Measurements from ENCODE around the gene GPS1. TPM values are rescaled to one million over a fixed set of nuclear protein-coding genes. Genes with fewer than 3 reads are reported as not detected.

The GPS1 gene
- total RNA-seq, 2 experiments from 2014 or later: 82.7 to 88.6 TPM

DNA sequence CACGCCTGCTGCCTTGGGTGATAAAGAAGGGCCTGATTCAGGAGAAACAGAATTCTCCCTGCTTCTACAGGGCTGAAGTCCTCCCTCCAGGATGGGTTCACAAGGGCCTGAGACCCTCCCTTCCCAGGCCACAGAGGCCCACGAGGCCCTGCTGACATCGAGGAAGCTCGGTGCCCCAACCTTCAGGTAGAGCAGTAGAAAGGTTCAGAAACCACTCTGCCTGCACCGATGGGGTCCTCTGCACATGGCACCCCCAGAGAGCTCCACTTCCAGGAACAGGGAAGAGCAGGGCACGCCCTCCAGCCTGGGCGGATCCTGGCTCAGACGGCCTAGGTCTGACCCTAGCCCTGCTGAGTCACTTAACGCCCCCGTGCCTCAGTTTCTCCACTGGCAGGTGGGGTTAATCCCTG is 29.8 kb upstream of the GPS1 start:
- DNase-seq: no peak
- Mint-ChIP-seq H3K36me3 (ENCODE audit: low read depth) (peaks cover 5% of the 10 kb centered on the region), H3K27me3 (no peaks in the 10 kb centered on the region), H3K27ac (peak overlapping the region; percentile 34), H3K9me3 (no peaks in the 10 kb centered on the region), H3K4me3 (peak overlapping the region; percentile 89), H3K4me1 (ENCODE audit: low read depth) (peaks cover 12% of the 10 kb centered on the region)
- POLR2A ChIA-PET: interaction anchor here (0.6 to 2.2 kb wide), 7 partner anchors 9 to 428 kb away, joined by 3 to 9 read pairs (median 3); partner anchors contain the start of gene ASPSCR1
- intact Hi-C loops (cut with micrococcal nuclease): loop anchor here (5.0 to 10.0 kb wide), 2 partner anchors 65 to 133 kb away; no protein-coding TSS in a partner anchor
- TF ChIP-seq, protein P1, sequence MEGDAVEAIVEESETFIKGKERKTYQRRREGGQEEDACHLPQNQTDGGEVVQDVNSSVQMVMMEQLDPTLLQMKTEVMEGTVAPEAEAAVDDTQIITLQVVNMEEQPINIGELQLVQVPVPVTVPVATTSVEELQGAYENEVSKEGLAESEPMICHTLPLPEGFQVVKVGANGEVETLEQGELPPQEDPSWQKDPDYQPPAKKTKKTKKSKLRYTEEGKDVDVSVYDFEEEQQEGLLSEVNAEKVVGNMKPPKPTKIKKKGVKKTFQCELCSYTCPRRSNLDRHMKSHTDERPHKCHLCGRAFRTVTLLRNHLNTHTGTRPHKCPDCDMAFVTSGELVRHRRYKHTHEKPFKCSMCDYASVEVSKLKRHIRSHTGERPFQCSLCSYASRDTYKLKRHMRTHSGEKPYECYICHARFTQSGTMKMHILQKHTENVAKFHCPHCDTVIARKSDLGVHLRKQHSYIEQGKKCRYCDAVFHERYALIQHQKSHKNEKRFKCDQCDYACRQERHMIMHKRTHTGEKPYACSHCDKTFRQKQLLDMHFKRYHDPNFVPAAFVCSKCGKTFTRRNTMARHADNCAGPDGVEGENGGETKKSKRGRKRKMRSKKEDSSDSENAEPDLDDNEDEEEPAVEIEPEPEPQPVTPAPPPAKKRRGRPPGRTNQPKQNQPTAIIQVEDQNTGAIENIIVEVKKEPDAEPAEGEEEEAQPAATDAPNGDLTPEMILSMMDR (IDR thresholded peaks at IDR 0.05): no peak
- CTCF ChIA-PET: interaction anchor here (0.7 to 6.5 kb wide), 19 partner anchors 8 to 338 kb away, joined by 3 to 121 read pairs (median 4); partner anchors contain the start of genes ARL16, DCXR, HGS and MAFG
- ATAC-seq: no peak

DNA sequence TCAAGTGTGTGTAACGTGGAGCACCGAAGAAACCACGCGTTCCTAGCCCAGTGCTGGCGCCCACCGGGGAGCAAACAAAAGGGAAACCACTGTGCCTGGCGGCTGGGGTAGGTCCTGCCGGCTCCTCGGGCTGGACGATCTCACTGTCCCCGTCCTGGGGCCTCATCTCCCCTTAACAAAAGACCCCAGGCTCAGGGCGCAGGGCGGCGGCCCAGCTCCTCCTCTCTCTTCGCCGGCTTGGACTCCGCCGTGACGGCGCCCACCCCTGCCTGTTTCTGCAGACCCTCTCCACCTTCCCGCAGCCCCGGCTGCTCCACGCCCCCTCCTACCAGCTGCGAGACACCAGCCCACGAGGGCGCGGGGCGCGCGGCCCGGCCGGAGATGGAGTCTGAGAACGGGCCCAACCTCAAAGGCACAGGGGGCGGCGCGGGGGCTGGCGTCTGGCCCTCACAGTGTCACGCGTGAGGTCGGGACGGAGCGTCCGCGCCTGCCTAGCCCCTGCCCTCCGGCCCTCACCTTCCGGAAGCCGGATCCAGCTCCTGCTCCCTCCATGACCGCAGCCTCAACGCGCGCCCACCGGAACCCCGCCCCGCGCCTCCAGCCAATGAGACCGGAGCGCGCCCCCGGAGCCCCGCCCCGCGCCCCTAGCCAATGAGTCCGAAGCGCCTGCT is 29.3 kb upstream of the GPS1 start, which contains the start of gene CENPX:
CENPX (minus strand) TSS at position 569 of the 671 bp plus-strand sequence; CDS start at position 552, 17 bp downstream.
- Mint-ChIP-seq H3K36me3 (ENCODE audit: low read depth) (peaks cover 5% of the 10 kb centered on the region), H3K27ac (peak within 1 kb of the TSS; percentile 34), H3K27me3 (no peaks in the 10 kb centered on the region), H3K9me3 (no peaks in the 10 kb centered on the region), H3K4me3 (peak within 1 kb of the TSS; percentile 89), H3K4me1 (ENCODE audit: low read depth) (peaks cover 12% of the 10 kb centered on the region)
- ATAC-seq (no peak), DNase-seq (no peak)
- TF ChIP-seq, protein P1 (IDR thresholded peaks at IDR 0.05): no peak
- ChIA-PET CTCF (interaction anchor here (1.0 to 6.5 kb wide), 15 partner anchors 8 to 339 kb away, joined by 3 to 121 read pairs (median 6); partner anchors contain the start of genes ARL16, DCXR, HGS and MAFG), POLR2A (interaction anchor here (0.6 to 1.3 kb wide), 5 partner anchors 8 to 427 kb away, joined by 3 to 4 read pairs (median 4); no protein-coding TSS in a partner anchor)
- intact Hi-C loops (cut with micrococcal nuclease): loop anchor here (5.0 to 10.0 kb wide), 2 partner anchors 65 to 132 kb away; no protein-coding TSS in a partner anchor

DNA sequence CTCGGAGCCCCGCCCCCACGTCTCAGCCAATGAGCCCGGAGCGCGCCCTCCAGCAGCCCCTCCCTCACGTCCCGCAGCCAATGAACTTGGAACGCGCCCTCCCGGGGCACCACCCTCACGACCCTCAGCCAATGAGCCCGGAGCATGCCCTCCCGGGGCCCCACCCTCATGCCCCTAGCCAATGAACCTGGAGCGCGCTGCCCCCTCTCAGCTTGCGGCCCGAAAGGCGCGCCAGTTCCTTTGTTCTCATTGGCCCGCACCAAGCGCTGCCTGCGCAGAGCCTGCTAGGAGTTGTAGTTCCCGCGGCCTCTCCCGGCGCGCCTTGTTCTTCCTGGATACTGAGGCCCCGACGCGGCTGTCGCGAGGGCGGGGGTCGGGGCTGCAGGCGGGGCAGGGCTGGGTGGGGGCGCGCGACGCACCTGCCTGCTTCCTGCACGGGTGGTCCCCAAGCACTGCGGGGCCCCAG is 28.7 kb upstream of the GPS1 start, which contains the start of gene LRRC45:
LRRC45 (plus strand) TSS at position 325 of the 466 bp plus-strand sequence. CDS start 339 bp downstream, outside the sequence.
- intact Hi-C loops (cut with micrococcal nuclease): loop anchor here (5.0 to 10.0 kb wide), 2 partner anchors 66 to 132 kb away; no protein-coding TSS in a partner anchor
- Mint-ChIP-seq H3K27ac (peak within 1 kb of the TSS; percentile 34), H3K36me3 (ENCODE audit: low read depth) (peaks cover 5% of the 10 kb centered on the region), H3K27me3 (no peaks in the 10 kb centered on the region), H3K4me1 (ENCODE audit: low read depth) (peaks cover 12% of the 10 kb centered on the region), H3K9me3 (no peaks in the 10 kb centered on the region), H3K4me3 (peak within 1 kb of the TSS; percentile 89)
- POLR2A ChIA-PET: interaction anchor here (0.6 to 1.3 kb wide), 6 partner anchors 7 to 427 kb away, joined by 3 to 4 read pairs (median 4); no protein-coding TSS in a partner anchor
- TF ChIP-seq, protein P1 (IDR thresholded peaks at IDR 0.05): no peak
- DNase-seq: peak; percentile 100
- ATAC-seq: peak; percentile 96
- CTCF ChIA-PET: interaction anchor here (1.0 to 6.5 kb wide), 9 partner anchors 10 to 339 kb away, joined by 3 to 121 read pairs (median 3); partner anchors contain the start of genes ARL16, DCXR, HGS and MAFG

DNA sequence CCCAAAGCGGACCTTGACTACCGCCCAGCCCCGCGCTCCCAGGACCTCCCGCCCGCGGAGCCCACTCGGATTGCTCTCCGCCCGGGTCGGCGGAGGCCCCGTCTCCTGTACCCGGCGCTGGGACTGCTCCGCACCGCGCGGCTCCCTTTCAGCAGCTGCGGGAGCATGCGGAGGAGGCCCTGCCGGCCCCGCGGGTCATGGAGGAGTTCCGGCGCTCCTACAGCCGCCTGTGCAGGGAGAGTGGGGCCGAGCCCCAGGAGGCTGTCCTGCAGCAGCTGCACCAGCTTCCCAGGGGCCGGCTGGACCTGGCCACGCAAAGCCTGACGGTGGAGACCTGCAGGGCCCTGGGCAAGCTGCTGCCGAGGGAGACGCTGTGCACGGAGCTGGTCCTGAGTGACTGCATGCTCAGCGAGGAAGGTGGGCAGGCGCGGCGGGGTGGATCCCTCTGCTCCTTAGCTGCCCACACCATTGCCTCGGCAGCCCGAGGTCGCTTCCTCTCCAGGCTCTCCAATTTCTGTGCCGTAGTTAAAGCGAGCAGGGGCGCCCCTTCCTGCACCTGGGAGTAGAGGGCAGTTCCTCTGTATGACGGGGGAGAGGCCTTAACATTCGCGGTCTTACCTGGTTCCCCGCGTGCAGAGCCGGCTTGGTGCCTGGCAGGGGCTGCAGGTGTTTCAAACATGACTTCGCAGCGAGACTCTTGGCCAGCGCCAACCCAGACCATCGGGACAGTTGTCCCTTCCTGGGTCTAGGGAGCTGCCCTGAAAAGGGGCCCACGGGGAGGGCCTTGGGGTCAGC is 28.1 kb upstream of the GPS1 start:
- peak; percentile 0 for ATAC-seq
- TF ChIP-seq, protein P1 (IDR thresholded peaks at IDR 0.05): no peak
- POLR2A ChIA-PET: interaction anchor here (0.6 to 1.2 kb wide), 3 partner anchors 12 to 388 kb away, joined by 4 read pairs; no protein-coding TSS in a partner anchor

More for the DNA sequence above, 28.1 kb upstream of the GPS1 start:
- H3K27me3 Mint-ChIP-seq: no peaks in the 10 kb centered on the region
- CTCF ChIA-PET: interaction anchor here (1.0 to 6.5 kb wide), 6 partner anchors 9 to 215 kb away, joined by 3 to 121 read pairs (median 4); partner anchors contain the start of genes DCXR, MAFG and NOTUM
- peaks cover 12% of the 10 kb centered on the region for H3K4me1 Mint-ChIP-seq (ENCODE audit: low read depth)
- peaks cover 3% of the 10 kb centered on the region for H3K36me3 Mint-ChIP-seq (ENCODE audit: low read depth)
- intact Hi-C loops (cut with micrococcal nuclease): loop anchor here (5.0 to 10.0 kb wide), 2 partner anchors 66 to 131 kb away; no protein-coding TSS in a partner anchor
- peak; percentile 48 for DNase-seq
- H3K27ac Mint-ChIP-seq: no peak overlapping the region
- peak overlapping the region; percentile 89 for H3K4me3 Mint-ChIP-seq
- no peaks in the 10 kb centered on the region for H3K9me3 Mint-ChIP-seq
